GM21390 (cell line): ENCODE data around the gene GALNT1.

Experiments used
- ATAC-seq: cut with Tn5 transposase; IDR thresholded peaks from one replicate; pipeline ENCODE4 v1.9.1; 2021; ENCODE audit not compliant: unreplicated experiment

GALNT1 gene

GRCh38 chr18:35616664-35617423 is 35.3 kb downstream of the GALNT1 start:
- ATAC-seq = peak; percentile 98

GRCh38 chr18:35617865-35618264 is 36.3 kb downstream of the GALNT1 start:
- ATAC-seq = no peak

- no peak for ATAC-seq
Measured at GRCh38 chr18:35618289-35618688, 36.7 kb downstream of the GALNT1 start.

- ATAC-seq = no peak
Measured at GRCh38 chr18:35618696-35619095, 37.2 kb downstream of the GALNT1 start.

GRCh38 chr18:35619464-35619863 is 37.9 kb downstream of the GALNT1 start:
- no peak for ATAC-seq

- ATAC-seq = no peak
Measured at GRCh38 chr18:35619941-35620340, 38.4 kb downstream of the GALNT1 start.

- no peak for ATAC-seq
Measured at GRCh38 chr18:35620765-35621164, 39.2 kb downstream of the GALNT1 start.

- ATAC-seq = no peak
Measured at GRCh38 chr18:35623255-35623654, 41.7 kb downstream of the GALNT1 start.

- ATAC-seq = peak; percentile 91
Measured at GRCh38 chr18:35624146-35624545, 42.6 kb downstream of the GALNT1 start.

- ATAC-seq = no peak
Measured at GRCh38 chr18:35625232-35625631, 43.7 kb downstream of the GALNT1 start.

- no peak for ATAC-seq
Measured at GRCh38 chr18:35633761-35634160, 52.2 kb downstream of the GALNT1 start.

GRCh38 chr18:35634323-35634722 is 52.8 kb downstream of the GALNT1 start:
- no peak for ATAC-seq

GRCh38 chr18:35635170-35635569 is 53.6 kb downstream of the GALNT1 start:
- ATAC-seq = no peak

- no peak for ATAC-seq
Measured at GRCh38 chr18:35637227-35637626, 55.7 kb downstream of the GALNT1 start.

GRCh38 chr18:35639296-35639695 is 57.8 kb downstream of the GALNT1 start:
- ATAC-seq = no peak

GRCh38 chr18:35641467-35641866 is 59.9 kb downstream of the GALNT1 start:
- no peak for ATAC-seq

GRCh38 chr18:35641916-35642315 is 60.4 kb downstream of the GALNT1 start:
- ATAC-seq = no peak

GRCh38 chr18:35642802-35643201 is 61.3 kb downstream of the GALNT1 start:
- ATAC-seq = no peak

- no peak for ATAC-seq
Measured at GRCh38 chr18:35646449-35646848, 64.9 kb downstream of the GALNT1 start.

- no peak for ATAC-seq
Measured at GRCh38 chr18:35653392-35654135, 72.0 kb downstream of the GALNT1 start.

GRCh38 chr18:35658112-35658511 is 76.6 kb downstream of the GALNT1 start:
- no peak for ATAC-seq

- ATAC-seq = no peak
Measured at GRCh38 chr18:35661483-35662146, 80.1 kb downstream of the GALNT1 start.
